GM19240 (cell line): ENCODE data around the gene DAD1.
A peak's percentile ranks its signal among the peaks of the same experiment; 100 is the strongest.

Experiments
- DNase-seq: peaks from one replicate; pipeline ENCODE4 v3.0.0; 2011; ENCODE audit warnings: low spot score; ENCODE audit not compliant: insufficient read length

Gene DAD1

GRCh38 chr14:22537436-22538310, 51.4 kb downstream of the DAD1 start:
- DNase-seq: no peak

GRCh38 chr14:22536853-22537338, 52.1 kb downstream of the DAD1 start:
- DNase-seq: peak; percentile 47

DNA sequence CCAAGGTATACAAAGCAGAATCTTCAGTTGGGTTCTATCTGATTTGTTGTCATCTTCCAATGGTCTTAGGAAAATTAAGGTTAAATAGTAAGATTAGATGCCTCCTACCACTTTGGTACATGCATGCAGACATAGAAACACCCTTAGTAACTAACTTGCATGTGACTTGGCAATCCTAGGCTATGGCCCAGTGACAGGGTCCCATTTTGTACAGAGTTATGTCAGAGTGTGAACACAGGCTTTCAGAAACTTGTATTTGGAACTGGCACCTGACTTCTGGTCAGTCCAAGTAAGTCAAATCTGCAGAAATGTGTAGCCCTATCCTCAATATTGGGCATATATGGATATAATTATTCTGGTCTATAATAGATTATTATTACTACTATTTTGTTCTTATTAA, 53.1 kb downstream of the DAD1 start:
- DNase-seq: no peak

DNA sequence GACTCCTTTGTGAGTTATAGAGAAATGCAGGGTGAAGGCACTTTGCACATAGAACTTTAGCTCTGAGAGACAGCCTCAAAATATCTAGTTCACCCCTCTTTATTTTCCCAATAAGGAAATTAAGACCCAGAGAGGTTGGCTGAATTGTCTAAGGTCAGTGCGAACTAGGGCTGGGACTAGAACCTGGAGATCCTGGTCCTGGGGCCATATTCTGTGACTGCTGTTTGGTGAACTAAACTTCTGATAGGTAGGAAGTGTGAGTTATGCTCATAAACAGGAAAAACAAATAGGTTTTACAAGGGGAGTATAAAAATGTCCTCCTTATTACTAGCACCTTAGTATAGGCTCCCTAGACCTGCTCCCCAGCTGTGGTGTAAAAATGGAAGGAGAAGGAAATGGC, 53.9 kb downstream of the DAD1 start:
- DNase-seq: no peak

DNA sequence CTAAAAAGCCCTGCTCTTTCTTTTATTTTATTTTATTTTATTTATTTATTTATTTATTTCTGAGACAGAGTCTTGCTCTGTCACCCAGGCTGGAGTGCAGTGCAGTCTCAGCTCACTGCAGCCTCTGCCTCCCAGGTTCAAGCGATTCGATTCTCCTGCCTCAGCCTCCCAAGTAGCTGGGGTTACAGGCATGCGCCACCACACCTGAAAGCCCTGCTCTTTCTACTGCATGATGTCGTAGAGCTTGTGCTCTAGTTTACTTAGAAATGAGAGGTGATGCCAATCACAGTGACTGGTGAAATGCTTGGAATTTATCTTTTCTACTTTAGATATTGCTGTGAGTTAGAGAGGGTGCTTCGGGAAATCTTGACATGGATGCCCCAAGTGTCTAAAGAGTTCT, 54.5 kb downstream of the DAD1 start:
- DNase-seq: no peak

GRCh38 chr14:22533739-22534359, 55.2 kb downstream of the DAD1 start:
- DNase-seq: no peak

- no peak for DNase-seq
Observed at GRCh38 chr14:22533057-22533704, 55.8 kb downstream of the DAD1 start.

- DNase-seq: no peak
Observed at GRCh38 chr14:22532345-22533056, 56.5 kb downstream of the DAD1 start.

DNA sequence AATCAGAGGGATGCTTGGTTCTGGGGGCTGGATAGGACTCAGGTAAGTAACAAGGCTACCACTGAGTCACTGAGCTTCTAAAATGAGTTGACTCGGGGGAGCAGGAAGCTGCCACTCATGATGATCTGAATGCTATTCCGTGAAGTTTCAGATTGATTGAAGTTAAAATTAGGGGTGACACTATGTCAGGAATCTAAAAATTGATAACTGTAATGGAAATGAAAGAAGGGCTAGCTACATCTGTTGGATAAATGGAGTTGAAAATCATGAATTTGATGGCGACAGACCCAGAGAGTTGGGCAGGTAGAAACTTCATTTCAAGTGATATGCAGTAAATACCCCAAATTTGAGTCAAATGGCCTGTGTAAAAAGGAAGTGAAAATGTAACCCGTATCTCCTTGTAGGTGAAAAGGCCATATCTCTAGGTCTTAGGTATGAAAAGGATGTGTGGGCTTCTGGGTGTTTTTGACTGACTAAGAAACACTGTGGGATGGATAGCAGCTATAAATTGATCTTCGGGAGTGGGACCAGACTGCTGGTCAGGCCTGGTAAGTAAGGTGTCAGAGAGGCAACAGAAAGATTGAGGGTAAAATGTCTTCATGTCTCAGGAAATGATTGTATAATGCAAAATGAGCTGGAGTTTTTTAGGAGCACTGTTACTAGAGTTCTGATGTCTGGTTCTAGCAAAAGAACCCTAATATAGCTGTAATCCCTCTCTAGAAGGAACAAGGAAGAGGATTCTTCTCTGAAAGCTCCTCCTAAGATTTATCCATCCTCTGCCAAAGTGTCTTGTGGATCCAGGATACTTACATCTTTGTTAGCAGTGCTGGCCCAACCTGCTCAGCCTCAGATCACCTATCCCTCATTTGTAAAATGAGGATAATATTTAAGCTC, 57.3 kb downstream of the DAD1 start:
- DNase-seq: peak; percentile 30

GRCh38 chr14:22530127-22530526, 58.9 kb downstream of the DAD1 start:
- no peak for DNase-seq

- no peak for DNase-seq
Observed at GRCh38 chr14:22526744-22527143, 62.3 kb downstream of the DAD1 start.

DNA sequence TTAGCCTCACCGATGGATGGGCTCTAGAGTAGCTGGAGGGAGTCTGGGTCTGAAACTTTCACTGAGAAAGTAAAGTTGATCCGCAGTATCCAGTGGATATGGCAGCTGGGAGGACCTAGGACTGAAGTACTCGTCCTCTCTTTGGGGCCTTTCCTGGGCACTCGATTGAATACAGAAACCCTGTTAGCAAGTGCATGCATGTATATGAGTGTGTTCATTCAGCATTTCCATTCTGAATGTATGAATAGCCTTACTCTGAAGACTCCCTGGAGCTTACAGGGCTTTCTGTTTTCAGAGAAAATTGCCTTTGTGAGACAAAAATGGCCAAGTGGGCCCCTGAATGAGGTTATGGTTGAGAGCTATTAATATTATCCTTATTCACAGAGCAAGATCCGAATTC, 62.8 kb downstream of the DAD1 start:
- DNase-seq: no peak

- DNase-seq: no peak
Observed at GRCh38 chr14:22524784-22525161, 64.3 kb downstream of the DAD1 start.

GRCh38 chr14:22524115-22524783, 64.8 kb downstream of the DAD1 start:
- no peak for DNase-seq

DNA sequence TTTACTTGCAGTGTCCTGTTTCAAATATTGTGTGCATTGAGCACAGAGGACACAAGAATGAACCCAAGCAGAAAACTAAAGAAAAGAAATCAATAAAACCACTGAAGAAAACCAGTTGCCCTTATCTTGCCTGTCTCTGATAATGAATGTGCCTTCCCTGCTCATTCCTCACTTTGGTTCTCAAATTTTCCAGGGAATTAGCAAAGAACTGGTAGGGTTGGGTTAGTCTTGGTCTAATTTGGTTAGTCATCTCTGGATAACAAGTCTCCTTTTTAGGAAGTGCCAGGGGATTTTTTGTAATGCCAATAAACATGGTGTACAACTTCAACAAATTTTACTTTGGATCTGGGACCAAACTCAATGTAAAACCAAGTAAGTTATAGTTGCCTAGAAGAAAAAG, 65.7 kb downstream of the DAD1 start:
- DNase-seq: no peak

- no peak for DNase-seq
Observed at GRCh38 chr14:22522466-22522957, 66.5 kb downstream of the DAD1 start.

- DNase-seq: no peak
Observed at GRCh38 chr14:22521449-22522239, 67.4 kb downstream of the DAD1 start.

- no peak for DNase-seq
Observed at GRCh38 chr14:22520796-22521195, 68.2 kb downstream of the DAD1 start.
